DND-41 (cell line): ENCODE data around the gene MAML3.
A peak's percentile ranks its signal among the peaks of the same experiment; 100 is the strongest.

Experiments used
- ATAC-seq: fragments of 200-7000 bp; cut with Tn5 transposase; 3 replicates; pipeline ENCODE4 v1.9.1; 2021; ENCODE audit warnings: low read depth; ENCODE audit not compliant: insufficient read depth
- DNase-seq: peaks from one replicate; pipeline ENCODE4 v3.0.0-alpha.2; 2020
- H2AFZ ChIP-seq: 2 replicates; pipeline ENCODE4 v1.6.0; 2012; ENCODE audit warnings: low read depth, low read length
- H3K27ac ChIP-seq: 2 replicates; pipeline ENCODE4 v1.5.1; 2012; ENCODE audit warnings: low read length, inconsistent platforms
- H3K27me3 ChIP-seq: fragments of 200-600 bp; sonication (generic); 2 replicates; pipeline ENCODE4 v1.6.0; 2012; ENCODE audit warnings: low read length, mild to moderate bottlenecking, inconsistent platforms; ENCODE audit not compliant: insufficient read depth, poor library complexity
- H3K36me3 ChIP-seq: 2 replicates; pipeline ENCODE4 v1.5.1; 2012; ENCODE audit warnings: low read length, inconsistent platforms; ENCODE audit not compliant: insufficient read depth
- H3K4me1 ChIP-seq: 2 replicates; pipeline ENCODE4 v1.5.1; 2012; ENCODE audit warnings: mild to moderate bottlenecking, low read length; ENCODE audit not compliant: insufficient read depth
- H3K4me2 ChIP-seq: 2 replicates; pipeline ENCODE4 v1.6.0; 2012; ENCODE audit warnings: mild to moderate bottlenecking, moderate library complexity, low read length, inconsistent platforms; ENCODE audit not compliant: insufficient read depth
- H3K4me3 ChIP-seq, 2 experiments: fragments of 200-600 bp in 1 of 2; shearing (Covaris generic) in 1 of 2; 2 replicates each; pipeline ENCODE4 v1.5.1; 2012 to 2016; ENCODE audit warnings: inconsistent platforms in 2 of 2, low read length in 2 of 2, mild to moderate bottlenecking in 2 of 2, low read depth in 1 of 2, moderate library complexity in 1 of 2
- H3K79me2 ChIP-seq: 2 replicates; pipeline ENCODE4 v1.6.0; 2012; ENCODE audit warnings: low read length, inconsistent platforms; ENCODE audit not compliant: insufficient read depth
- H3K9ac ChIP-seq: 2 replicates; pipeline ENCODE4 v1.6.0; 2012; ENCODE audit warnings: low read depth, mild to moderate bottlenecking, inconsistent platforms, low read length, moderate library complexity
- H3K9me3 ChIP-seq: 2 replicates; pipeline ENCODE4 v1.5.1; 2012; ENCODE audit warnings: low read length, moderate library complexity, mild to moderate bottlenecking, inconsistent platforms; ENCODE audit not compliant: insufficient read depth, severe bottlenecking
- H4K20me1 ChIP-seq: 2 replicates; pipeline ENCODE4 v1.6.0; 2012; ENCODE audit warnings: low read length; ENCODE audit not compliant: insufficient read depth
- CTCF ChIP-seq: IDR thresholded peaks from 2 replicates; pipeline ENCODE4 v1.5.1; 2012; ENCODE audit warnings: borderline replicate concordance, low read length, moderate library complexity, mild to moderate bottlenecking; ENCODE audit not compliant: poor library complexity, severe bottlenecking; ENCODE audit errors: extremely low read depth
- EZH2 ChIP-seq: IDR thresholded peaks from 3 replicates; pipeline ENCODE4 v1.6.1; 2012; ENCODE audit warnings: borderline replicate concordance, low read depth, mild to moderate bottlenecking, moderate library complexity, low read length, inconsistent platforms; ENCODE audit not compliant: severe bottlenecking

Gene MAML3

GRCh38 chr4:139763205-139763604, 390.8 kb downstream of the MAML3 start:
- H3K4me2 ChIP-seq = no peak overlapping the region
- H3K27ac ChIP-seq = no peak overlapping the region
- H3K9me3 ChIP-seq = no peaks in the 10 kb centered on the region
- ATAC-seq (no peak), DNase-seq (no peak)
- no peaks in the 10 kb centered on the region for H3K36me3 ChIP-seq
- H3K79me2 ChIP-seq = no peaks in the 10 kb centered on the region
- TF ChIP-seq EZH2 = no peak
- TF ChIP-seq CTCF = no peak
- H2AFZ ChIP-seq = no peak overlapping the region
- no peaks in the 10 kb centered on the region for H4K20me1 ChIP-seq
- no peaks in the 10 kb centered on the region; the same call in 1 of the 2 replicates for H3K4me1 ChIP-seq
- H3K9ac ChIP-seq = no peak overlapping the region
- no peak overlapping the region for H3K4me3 ChIP-seq
- H3K27me3 ChIP-seq = no peaks in the 10 kb centered on the region

GRCh38 chr4:139762720-139763119, 391.3 kb downstream of the MAML3 start:
- no peak overlapping the region for H3K4me2 ChIP-seq
- no peak for ATAC-seq
- no peaks in the 10 kb centered on the region for H4K20me1 ChIP-seq

GRCh38 chr4:139761461-139761860, 392.5 kb downstream of the MAML3 start:
- Histone ChIP-seq H3K27me3 (no peaks in the 10 kb centered on the region), H3K79me2 (no peaks in the 10 kb centered on the region), H3K9ac (no peak overlapping the region), H3K4me3 (no peak overlapping the region), H4K20me1 (no peaks in the 10 kb centered on the region), H3K27ac (no peak overlapping the region), H3K9me3 (no peaks in the 10 kb centered on the region), H3K4me2 (no peak overlapping the region), H3K4me1 (no peaks in the 10 kb centered on the region; the same call in 1 of the 2 replicates), H2AFZ (no peak overlapping the region), H3K36me3 (no peaks in the 10 kb centered on the region)
- ATAC-seq (peak; percentile 70), DNase-seq (no peak)
- TF ChIP-seq CTCF = peak; percentile 44
- no peak for TF ChIP-seq EZH2

More at GRCh38 chr4:139762720-139763119, 391.3 kb downstream of the MAML3 start:
- no peak overlapping the region for H3K9ac ChIP-seq
- no peaks in the 10 kb centered on the region for H3K36me3 ChIP-seq
- H3K4me3 ChIP-seq = no peak overlapping the region
- no peak overlapping the region for H2AFZ ChIP-seq
- no peaks in the 10 kb centered on the region for H3K79me2 ChIP-seq
- no peak for DNase-seq
- H3K9me3 ChIP-seq = no peaks in the 10 kb centered on the region
- TF ChIP-seq CTCF (no peak), EZH2 (no peak)
- H3K27me3 ChIP-seq = no peaks in the 10 kb centered on the region
- no peak overlapping the region for H3K27ac ChIP-seq
- H3K4me1 ChIP-seq = no peaks in the 10 kb centered on the region; the same call in 1 of the 2 replicates

- Histone ChIP-seq H2AFZ (no peak overlapping the region), H3K4me3 (no peak overlapping the region), H3K9me3 (no peaks in the 10 kb centered on the region), H3K9ac (no peak overlapping the region), H3K79me2 (no peaks in the 10 kb centered on the region), H3K27ac (no peak overlapping the region), H4K20me1 (no peaks in the 10 kb centered on the region), H3K36me3 (no peaks in the 10 kb centered on the region), H3K4me1 (no peaks in the 10 kb centered on the region; the same call in 1 of the 2 replicates), H3K4me2 (no peak overlapping the region), H3K27me3 (no peaks in the 10 kb centered on the region)
- no peak for TF ChIP-seq EZH2
- no peak for TF ChIP-seq CTCF
- no peak for DNase-seq
- no peak for ATAC-seq
These were observed 393.4 kb downstream of the MAML3 start for GRCh38 chr4:139760567-139760966.
